Caco-2 (cell line): ENCODE results near the gene NHSL2. TPM values are rescaled to one million over a fixed set of nuclear protein-coding genes. Genes with fewer than 3 reads are reported as not detected.

ENCODE experiments used
- BruUV-seq: library from RNA; stranded (reverse); fragments of 400-500 nt; replicated peaks from 2 replicates; lab custom pipeline; 2021; lab: Mats Ljungman, UMichigan
- CTCF ChIA-PET: fragments of 300-600 bp; sonication (Branson Sonifier 250); formaldehyde crosslinking; loops from one replicate; lab custom pipeline; 2022; ENCODE audit warnings: antibody characterized with exemption; lab: Charles Lee
- POLR2A ChIA-PET: fragments of 300-600 bp; sonication (Branson Sonifier 250); formaldehyde crosslinking; loops from one replicate; lab custom pipeline; 2022; ENCODE audit warnings: antibody characterized with exemption; lab: Charles Lee
- DNase-seq, 2 experiments: peaks; one replicate each; pipeline versions ENCODE4 v3.0.0 to v3.0.0-alpha.2; 2020 to 2022
- H3K27me3 ChIP-seq: replicated peaks from 2 replicates; pipeline ENCODE4 v1.6.0; 2011; ENCODE audit warnings: low read length; ENCODE audit not compliant: control insufficient read depth, insufficient read depth
- H3K36me3 ChIP-seq: 2 replicates; pipeline ENCODE4 v1.5.1; 2011; ENCODE audit warnings: low read length; ENCODE audit not compliant: control insufficient read depth, insufficient read depth
- H3K4me1 ChIP-seq: fragments of 250-450 bp; sonication (Bioruptor Pico); 2 replicates; pipeline ENCODE4 v1.5.1; 2020; ENCODE audit warnings: mild to moderate bottlenecking
- H3K4me3 ChIP-seq: 2 replicates; pipeline ENCODE4 v1.5.1; 2011; ENCODE audit warnings: low read depth, mild to moderate bottlenecking, control low read depth, low read length
- H3K9me3 ChIP-seq: fragments of 250-450 bp; sonication (Bioruptor Pico); 2 replicates; pipeline ENCODE4 v1.5.1; 2020; ENCODE audit warnings: mild to moderate bottlenecking, moderate library complexity
- H3K27ac Mint-ChIP-seq: one replicate; pipeline ENCODE4 v1.8.0; 2022; ENCODE audit warnings: mixed read lengths; ENCODE audit not compliant: unreplicated experiment
- H3K27me3 Mint-ChIP-seq: one replicate; pipeline ENCODE4 v1.8.0; 2022; ENCODE audit warnings: mixed read lengths; ENCODE audit not compliant: insufficient read depth, unreplicated experiment
- H3K36me3 Mint-ChIP-seq: one replicate; pipeline ENCODE4 v1.8.0; 2022; ENCODE audit warnings: mild to moderate bottlenecking, mixed read lengths; ENCODE audit not compliant: insufficient read depth, unreplicated experiment
- H3K4me1 Mint-ChIP-seq: one replicate; pipeline ENCODE4 v1.8.0; 2022; ENCODE audit warnings: low read depth, mixed read lengths; ENCODE audit not compliant: unreplicated experiment
- H3K4me3 Mint-ChIP-seq: one replicate; pipeline ENCODE4 v1.8.0; 2022; ENCODE audit warnings: mild to moderate bottlenecking, moderate library complexity, mixed read lengths; ENCODE audit not compliant: unreplicated experiment
- H3K9me3 Mint-ChIP-seq: one replicate; pipeline ENCODE4 v1.8.0; 2022; ENCODE audit warnings: mixed read lengths; ENCODE audit not compliant: unreplicated experiment
- CTCF ChIP-seq, 2 experiments: fragments of 200-600 bp in 1 of 2; IDR thresholded peaks; 1 replicate in 1 of 2; 2 replicates in 1 of 2; pipeline versions ENCODE4 v1.5.1 to v1.8.0; 2011 to 2022; ENCODE audit warnings: antibody characterized with exemption in 1 of 2, control low read depth in 1 of 2, inconsistent platforms in 1 of 2, low read depth in 1 of 2, low read length in 1 of 2, mild to moderate bottlenecking in 1 of 2, moderate library complexity in 1 of 2; ENCODE audit not compliant: insufficient read depth in 1 of 2, severe bottlenecking in 1 of 2, unreplicated experiment in 1 of 2
- intact Hi-C: fragments of 100-400 bp; cut with micrococcal nuclease; formaldehyde crosslinking; loops from one replicate; pipeline ENCODE4 v1.10.0; 2022; ENCODE audit not compliant: unreplicated experiment
- total RNA-seq: library from RNA; stranded (reverse); gene quantifications from 2 replicates; pipeline ENCODE4 v1.2.3, GENCODE V29; 2022

Gene NHSL2
- total RNA-seq, 1 experiment from 2014 or later: 0.18 TPM

GRCh38 chrX:72026341-72027023 is 115.8 kb downstream of the NHSL2 start:
- Histone ChIP-seq H3K36me3 (no peaks in the 10 kb centered on the region), H3K27me3 (no peaks in the 10 kb centered on the region), H3K4me1 (peaks cover 16% of the 10 kb centered on the region), H3K4me3 (no peak overlapping the region), H3K9me3 (no peaks in the 10 kb centered on the region)
- no peaks in the 10 kb centered on the region for H3K9me3 Mint-ChIP-seq
- no peak for TF ChIP-seq CTCF (IDR thresholded peaks at IDR 0.05; ENCODE audit: insufficient read depth in 1 of 2, low read depth in 1 of 2, low read length in 1 of 2, severe bottlenecking in 1 of 2, unreplicated experiment in 1 of 2)
- H3K4me1 Mint-ChIP-seq: no peaks in the 10 kb centered on the region
- CTCF ChIA-PET: no interaction called here
- no TSS peak for BruUV-seq
- H3K4me3 Mint-ChIP-seq: no peak overlapping the region
- no peak for DNase-seq
- no peaks in the 10 kb centered on the region for H3K27me3 Mint-ChIP-seq
- POLR2A ChIA-PET: no interaction called here
- intact Hi-C loops: no loop called here
- no peaks in the 10 kb centered on the region for H3K36me3 Mint-ChIP-seq
- no peak overlapping the region for H3K27ac Mint-ChIP-seq

- Mint-ChIP-seq H3K4me1 (no peaks in the 10 kb centered on the region), H3K4me3 (no peak overlapping the region), H3K27ac (no peak overlapping the region), H3K9me3 (no peaks in the 10 kb centered on the region), H3K27me3 (no peaks in the 10 kb centered on the region), H3K36me3 (no peaks in the 10 kb centered on the region)
- CTCF ChIA-PET: no interaction called here
- DNase-seq: no peak
- Histone ChIP-seq H3K4me3 (no peak overlapping the region), H3K27me3 (no peaks in the 10 kb centered on the region), H3K36me3 (no peaks in the 10 kb centered on the region), H3K9me3 (no peaks in the 10 kb centered on the region), H3K4me1 (peaks cover 16% of the 10 kb centered on the region)
- intact Hi-C loops: no loop called here
- POLR2A ChIA-PET: no interaction called here
- TF ChIP-seq CTCF (IDR thresholded peaks at IDR 0.05; ENCODE audit: insufficient read depth in 1 of 2, low read depth in 1 of 2, low read length in 1 of 2, severe bottlenecking in 1 of 2, unreplicated experiment in 1 of 2): no peak
- no TSS peak for BruUV-seq
Observed at GRCh38 chrX:72027024-72027913, 116.6 kb downstream of the NHSL2 start.

GRCh38 chrX:72027914-72028307 is 117.3 kb downstream of the NHSL2 start:
- intact Hi-C loops: no loop called here
- H3K4me3 Mint-ChIP-seq: no peak overlapping the region
- Histone ChIP-seq H3K4me3 (no peak overlapping the region), H3K36me3 (no peaks in the 10 kb centered on the region), H3K4me1 (peaks cover 16% of the 10 kb centered on the region), H3K9me3 (no peaks in the 10 kb centered on the region), H3K27me3 (no peaks in the 10 kb centered on the region)
- TF ChIP-seq CTCF (IDR thresholded peaks at IDR 0.05; ENCODE audit: insufficient read depth in 1 of 2, low read depth in 1 of 2, low read length in 1 of 2, severe bottlenecking in 1 of 2, unreplicated experiment in 1 of 2): no peak
- DNase-seq: no peak
- no peak overlapping the region for H3K27ac Mint-ChIP-seq
- H3K36me3 Mint-ChIP-seq: no peaks in the 10 kb centered on the region
- H3K27me3 Mint-ChIP-seq: no peaks in the 10 kb centered on the region
- ChIA-PET CTCF (no interaction called here), POLR2A (interaction anchor here (0.7 kb wide), 1 partner anchor 657 kb away, joined by 3 read pairs; no protein-coding TSS in a partner anchor)
- BruUV-seq: no TSS peak
- H3K4me1 Mint-ChIP-seq: no peaks in the 10 kb centered on the region
- no peaks in the 10 kb centered on the region for H3K9me3 Mint-ChIP-seq
